ENCODE data around the gene GBX2.

Gene GBX2

DNA sequence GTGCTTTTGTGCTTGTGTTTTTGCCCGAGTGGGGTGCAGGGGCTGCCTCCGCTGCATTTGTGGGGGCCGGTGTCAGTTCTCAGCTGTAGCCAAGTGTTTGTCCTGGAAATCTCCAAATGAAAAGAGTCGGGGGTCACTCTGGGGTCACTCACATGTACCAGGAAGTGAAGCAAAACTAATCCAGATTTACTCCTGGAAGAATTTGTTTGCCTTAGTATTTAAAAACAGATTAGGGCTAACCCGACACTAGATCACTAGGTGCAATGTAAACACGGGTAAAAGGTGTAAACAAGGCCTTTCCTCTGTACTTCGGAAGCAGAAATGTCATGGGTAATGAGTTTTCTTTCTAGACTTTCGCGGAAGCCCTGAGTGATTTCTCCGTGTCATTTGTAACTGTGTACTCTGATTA lies 50.3 kb downstream of the GBX2 start:
- no peak for DNase-seq (ENCODE audit: low spot score)

- no peak for DNase-seq (ENCODE audit: low spot score)
Measured at GRCh38 chr2:236117401-236117800, 50.8 kb downstream of the GBX2 start.

All from left forelimb (tissue), 1 donor.